ENCODE measurements around the gene LBH. TPM values are rescaled to one million over a fixed set of nuclear protein-coding genes. Genes with fewer than 3 reads are reported as not detected.

Gene LBH
- total RNA-seq, 1 donor from 2014 or later, result 74.7 TPM

DNA sequence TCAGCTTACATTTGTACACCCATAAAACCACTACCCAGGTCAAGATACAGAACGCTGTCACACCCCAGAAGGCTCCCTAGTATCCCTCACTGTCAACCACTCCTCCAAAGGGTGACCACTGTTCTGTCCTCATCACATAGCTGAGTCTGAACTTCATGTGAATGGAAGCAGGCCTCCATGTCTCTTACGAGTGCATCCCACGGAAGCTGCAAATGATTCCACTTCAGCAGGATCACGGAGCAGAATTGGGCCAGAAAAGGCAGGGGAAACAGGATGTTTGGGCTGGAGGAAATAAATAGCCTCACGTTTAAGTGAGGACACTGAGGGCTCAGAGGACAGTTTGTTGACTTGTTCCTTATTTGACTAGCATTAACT lies 38.4 kb downstream of the LBH start:
- Mint-ChIP-seq H3K36me3 (ENCODE audit: unreplicated experiment) (no peaks in the 10 kb centered on the region), H3K4me1 (ENCODE audit: unreplicated experiment) (peaks cover 47% of the 10 kb centered on the region), H3K4me3 (ENCODE audit: unreplicated experiment) (no peak overlapping the region), H3K27me3 (ENCODE audit: unreplicated experiment) (no peaks in the 10 kb centered on the region), H3K9me3 (ENCODE audit: unreplicated experiment) (peaks cover 2% of the 10 kb centered on the region), H3K27ac (ENCODE audit: unreplicated experiment) (no peak overlapping the region)
- DNase-seq (ENCODE audit: extremely low spot score, unreplicated experiment), result no peak
- TF ChIP-seq, protein P1, sequence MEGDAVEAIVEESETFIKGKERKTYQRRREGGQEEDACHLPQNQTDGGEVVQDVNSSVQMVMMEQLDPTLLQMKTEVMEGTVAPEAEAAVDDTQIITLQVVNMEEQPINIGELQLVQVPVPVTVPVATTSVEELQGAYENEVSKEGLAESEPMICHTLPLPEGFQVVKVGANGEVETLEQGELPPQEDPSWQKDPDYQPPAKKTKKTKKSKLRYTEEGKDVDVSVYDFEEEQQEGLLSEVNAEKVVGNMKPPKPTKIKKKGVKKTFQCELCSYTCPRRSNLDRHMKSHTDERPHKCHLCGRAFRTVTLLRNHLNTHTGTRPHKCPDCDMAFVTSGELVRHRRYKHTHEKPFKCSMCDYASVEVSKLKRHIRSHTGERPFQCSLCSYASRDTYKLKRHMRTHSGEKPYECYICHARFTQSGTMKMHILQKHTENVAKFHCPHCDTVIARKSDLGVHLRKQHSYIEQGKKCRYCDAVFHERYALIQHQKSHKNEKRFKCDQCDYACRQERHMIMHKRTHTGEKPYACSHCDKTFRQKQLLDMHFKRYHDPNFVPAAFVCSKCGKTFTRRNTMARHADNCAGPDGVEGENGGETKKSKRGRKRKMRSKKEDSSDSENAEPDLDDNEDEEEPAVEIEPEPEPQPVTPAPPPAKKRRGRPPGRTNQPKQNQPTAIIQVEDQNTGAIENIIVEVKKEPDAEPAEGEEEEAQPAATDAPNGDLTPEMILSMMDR (IDR thresholded peaks at IDR 0.05), result no peak

DNA sequence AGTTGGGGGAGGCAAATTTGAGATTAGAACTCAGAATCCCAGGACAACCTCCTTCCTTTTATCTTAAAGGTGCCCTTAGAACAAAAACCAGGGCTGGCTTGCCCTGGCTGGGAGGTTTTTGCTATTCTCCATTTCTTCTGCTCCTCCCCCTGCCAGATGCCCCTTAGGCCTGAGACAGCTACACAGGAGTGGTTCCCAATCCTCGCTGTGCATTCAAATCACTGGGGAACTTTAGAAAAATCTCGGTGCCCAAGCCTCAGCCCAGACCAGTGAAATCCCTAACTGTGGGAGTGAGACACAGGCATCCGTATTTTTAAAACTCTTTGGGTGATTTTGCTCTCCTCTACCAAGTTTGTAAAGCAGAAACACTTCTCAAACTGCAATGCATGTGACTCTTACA lies 38.8 kb downstream of the LBH start:
- DNase-seq (ENCODE audit: extremely low spot score, unreplicated experiment), result no peak
- Mint-ChIP-seq H3K9me3 (ENCODE audit: unreplicated experiment) (no peaks in the 10 kb centered on the region), H3K27me3 (ENCODE audit: unreplicated experiment) (no peaks in the 10 kb centered on the region), H3K4me1 (ENCODE audit: unreplicated experiment) (peaks cover 51% of the 10 kb centered on the region), H3K27ac (ENCODE audit: unreplicated experiment) (no peak overlapping the region), H3K4me3 (ENCODE audit: unreplicated experiment) (no peak overlapping the region), H3K36me3 (ENCODE audit: unreplicated experiment) (no peaks in the 10 kb centered on the region)
- TF ChIP-seq, protein P1 (IDR thresholded peaks at IDR 0.05), result no peak

DNA sequence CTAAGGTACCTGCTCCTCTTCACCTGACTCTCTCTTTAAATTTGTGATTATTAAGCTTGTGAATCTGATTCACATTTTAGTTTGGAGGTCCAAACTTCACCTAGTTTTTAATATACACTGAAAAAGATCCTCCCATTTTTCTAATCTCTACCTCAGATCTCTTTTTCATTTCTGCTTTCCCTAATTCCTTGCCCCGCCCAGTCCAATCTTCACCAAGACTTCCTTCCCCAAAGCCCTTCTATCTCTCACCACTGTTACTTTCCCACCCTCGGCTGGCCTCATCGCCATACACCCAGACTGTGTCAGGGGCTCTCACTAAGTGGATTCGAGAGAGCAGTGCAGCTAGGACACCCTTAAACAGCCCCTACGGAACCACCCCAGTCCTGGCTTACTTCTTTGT lies 40.0 kb downstream of the LBH start:
- no peaks in the 10 kb centered on the region for H3K27me3 Mint-ChIP-seq (ENCODE audit: unreplicated experiment)
- H3K4me3 Mint-ChIP-seq (ENCODE audit: unreplicated experiment), result no peak overlapping the region
- DNase-seq (ENCODE audit: extremely low spot score, unreplicated experiment), result no peak
- H3K36me3 Mint-ChIP-seq (ENCODE audit: unreplicated experiment), result no peaks in the 10 kb centered on the region
- TF ChIP-seq, protein P1 (IDR thresholded peaks at IDR 0.05), result no peak
- no peaks in the 10 kb centered on the region for H3K9me3 Mint-ChIP-seq (ENCODE audit: unreplicated experiment)
- H3K4me1 Mint-ChIP-seq (ENCODE audit: unreplicated experiment), result peaks cover 44% of the 10 kb centered on the region
- no peak overlapping the region for H3K27ac Mint-ChIP-seq (ENCODE audit: unreplicated experiment)

DNA sequence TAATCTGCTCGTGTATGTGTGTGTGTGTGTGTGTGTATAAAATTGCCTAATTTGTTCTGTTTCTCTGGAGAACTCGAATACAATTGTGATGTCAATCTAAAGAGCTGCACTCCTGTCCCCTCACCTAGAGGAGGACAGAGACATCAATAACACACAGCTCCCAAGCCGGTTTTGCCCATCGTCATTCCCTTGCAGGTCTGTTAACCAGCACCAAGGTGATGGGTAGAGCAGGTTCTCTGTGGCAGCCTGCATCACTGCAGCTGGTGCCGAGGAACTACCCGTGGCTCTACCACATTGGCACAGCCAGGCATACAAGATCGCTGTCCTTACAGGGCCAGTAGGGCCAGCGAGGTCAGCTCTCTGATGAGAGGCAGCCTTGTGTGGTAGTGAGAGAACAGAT lies 41.0 kb downstream of the LBH start:
- no peak overlapping the region for H3K4me3 Mint-ChIP-seq (ENCODE audit: unreplicated experiment)
- TF ChIP-seq, protein P1 (IDR thresholded peaks at IDR 0.05), result no peak
- H3K27me3 Mint-ChIP-seq (ENCODE audit: unreplicated experiment), result no peaks in the 10 kb centered on the region
- H3K27ac Mint-ChIP-seq (ENCODE audit: unreplicated experiment), result no peak overlapping the region
- DNase-seq (ENCODE audit: extremely low spot score, unreplicated experiment), result no peak
- no peaks in the 10 kb centered on the region for H3K36me3 Mint-ChIP-seq (ENCODE audit: unreplicated experiment)
- H3K9me3 Mint-ChIP-seq (ENCODE audit: unreplicated experiment), result no peaks in the 10 kb centered on the region
- peaks cover 41% of the 10 kb centered on the region for H3K4me1 Mint-ChIP-seq (ENCODE audit: unreplicated experiment)

DNA sequence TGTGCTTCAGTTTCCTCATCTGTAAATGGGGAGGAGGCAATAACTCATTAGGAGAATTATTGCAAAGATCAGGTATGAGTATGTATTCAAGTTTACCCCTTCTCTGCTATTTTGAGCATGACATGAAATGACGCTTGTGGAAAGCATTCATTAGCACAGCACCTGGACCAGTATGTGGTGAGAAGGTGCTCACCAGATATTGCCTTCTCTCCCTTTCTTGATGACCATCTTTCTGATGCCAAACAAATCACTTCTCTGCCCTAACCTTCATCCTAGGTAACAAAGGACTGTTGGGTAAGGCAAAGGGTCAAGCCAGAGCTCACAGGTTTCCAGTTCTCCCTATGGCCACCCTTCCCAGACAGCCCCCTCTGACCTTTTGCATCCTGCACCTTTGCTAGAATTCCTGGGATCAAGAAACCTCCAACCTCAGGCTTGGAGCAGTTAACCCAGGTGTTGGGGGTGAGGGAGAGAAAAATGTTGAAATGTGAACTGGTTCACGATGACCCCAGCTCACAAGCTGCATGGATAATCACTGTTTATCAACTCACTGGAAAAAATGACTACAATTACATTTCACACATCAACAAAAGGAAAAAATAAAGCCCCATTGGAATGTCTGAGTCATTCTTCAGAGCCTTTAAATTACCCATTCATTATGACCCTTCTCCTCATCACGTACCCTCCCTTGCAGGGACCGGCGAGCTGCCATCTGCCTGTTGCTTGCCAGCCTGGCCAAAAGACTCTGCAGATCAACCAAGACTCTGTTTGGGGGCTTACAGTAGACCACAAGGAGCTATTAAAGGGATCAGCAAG lies 41.6 kb downstream of the LBH start:
- DNase-seq (ENCODE audit: extremely low spot score, unreplicated experiment), result no peak
- Mint-ChIP-seq H3K4me1 (ENCODE audit: unreplicated experiment) (peaks cover 39% of the 10 kb centered on the region), H3K27ac (ENCODE audit: unreplicated experiment) (peak overlapping the region; percentile 94), H3K36me3 (ENCODE audit: unreplicated experiment) (no peaks in the 10 kb centered on the region), H3K27me3 (ENCODE audit: unreplicated experiment) (no peaks in the 10 kb centered on the region), H3K4me3 (ENCODE audit: unreplicated experiment) (no peak overlapping the region), H3K9me3 (ENCODE audit: unreplicated experiment) (no peaks in the 10 kb centered on the region)
- TF ChIP-seq, protein P1 (IDR thresholded peaks at IDR 0.05), result no peak

Data from osteocyte (in vitro differentiated cells).